DOHH2 (cell line): ENCODE measurements around the gene CNTN1.

ENCODE experiments used
- H3F3A ChIP-seq: fragments of 200-600 bp; sonication (generic), shearing (Covaris generic); 2 replicates; pipeline ENCODE4 v1.6.0; 2016; ENCODE audit warnings: antibody characterized with exemption, mild to moderate bottlenecking; ENCODE audit not compliant: control insufficient read depth, insufficient read depth
- H3K27ac ChIP-seq: fragments of 200-600 bp; sonication (generic); 2 replicates; pipeline ENCODE4 v1.5.1; 2014; ENCODE audit warnings: low read depth, mild to moderate bottlenecking, low read length, moderate library complexity
- H3K27me3 ChIP-seq: fragments of 200-600 bp; sonication (generic); 2 replicates; pipeline ENCODE4 v1.6.1; 2014; ENCODE audit warnings: mild to moderate bottlenecking, low read length, mixed read lengths; ENCODE audit not compliant: control insufficient read depth
- H3K36me3 ChIP-seq: fragments of 200-600 bp; sonication (generic); 2 replicates; pipeline ENCODE4 v1.6.1; 2014; ENCODE audit warnings: mild to moderate bottlenecking, low read length, moderate library complexity, mixed read lengths; ENCODE audit not compliant: control insufficient read depth
- H3K4me1 ChIP-seq: fragments of 200-600 bp; sonication (generic); 2 replicates; pipeline ENCODE4 v1.6.1; 2014; ENCODE audit warnings: mild to moderate bottlenecking, low read length, mixed read lengths; ENCODE audit not compliant: control insufficient read depth
- H3K4me2 ChIP-seq: fragments of 200-600 bp; sonication (generic); 2 replicates; pipeline ENCODE4 v1.6.0; 2014; ENCODE audit warnings: mild to moderate bottlenecking, low read length, moderate library complexity
- H3K4me3 ChIP-seq: fragments of 200-600 bp; sonication (generic); 2 replicates; pipeline ENCODE4 v1.5.1; 2014; ENCODE audit warnings: mild to moderate bottlenecking, low read length, mixed read lengths
- H3K79me2 ChIP-seq: fragments of 200-600 bp; sonication (generic); 2 replicates; pipeline ENCODE4 v1.6.1; 2014; ENCODE audit warnings: mild to moderate bottlenecking, low read length, mixed read lengths; ENCODE audit not compliant: control insufficient read depth
- H3K9me2 ChIP-seq: fragments of 200-600 bp; sonication (generic); replicated peaks from 2 replicates; pipeline ENCODE4 v1.6.1; 2014; ENCODE audit warnings: mild to moderate bottlenecking, low read length, mixed read lengths; ENCODE audit not compliant: control insufficient read depth
- H3K9me3 ChIP-seq: fragments of 200-600 bp; sonication (generic); 2 replicates; pipeline ENCODE4 v1.6.1; 2014; ENCODE audit warnings: antibody characterized with exemption, low read length, mixed read lengths; ENCODE audit not compliant: control insufficient read depth, insufficient read depth
- H4K20me1 ChIP-seq: fragments of 200-600 bp; sonication (generic); 2 replicates; pipeline ENCODE4 v1.6.0; 2014; ENCODE audit warnings: low read depth, mild to moderate bottlenecking, antibody characterized with exemption, low read length, moderate library complexity; ENCODE audit not compliant: control insufficient read depth, insufficient read depth
- CTCF ChIP-seq: fragments of 200-600 bp; sonication (generic); IDR thresholded peaks from one replicate; pipeline ENCODE4 v1.5.1; 2014; ENCODE audit warnings: antibody characterized with exemption, mild to moderate bottlenecking, low read depth, low read length; ENCODE audit not compliant: poor library complexity, severe bottlenecking
- EZH2phosphoT487 ChIP-seq: fragments of 200-600 bp; sonication (generic); IDR thresholded peaks from 2 replicates; pipeline ENCODE4 v1.6.1; 2017; ENCODE audit warnings: borderline replicate concordance, mild to moderate bottlenecking, antibody characterized with exemption, low read length, moderate library complexity, mixed read lengths

Gene CNTN1

DNA sequence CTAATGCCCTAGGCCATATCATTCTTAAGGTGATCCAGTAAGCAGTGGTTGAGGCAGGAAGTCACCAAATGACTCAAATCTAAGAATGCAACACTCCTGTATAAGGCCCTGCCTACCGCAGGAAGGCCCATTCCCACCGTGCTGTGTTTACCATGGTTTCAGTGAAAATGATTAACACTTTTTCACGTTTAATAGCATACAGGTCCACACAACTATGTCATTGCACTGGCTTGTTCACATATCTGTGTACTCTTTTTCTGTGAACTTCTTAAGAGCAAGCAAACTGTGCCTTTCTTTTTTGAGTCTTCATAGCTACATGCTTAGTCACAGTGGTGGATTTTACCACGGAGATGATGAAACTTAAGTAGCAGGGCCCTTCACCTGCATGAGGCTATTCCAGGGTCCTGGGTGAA is 214.9 kb downstream of the CNTN1 start:
- no peak overlapping the region for H3K27ac ChIP-seq
- no peaks in the 10 kb centered on the region for H3K27me3 ChIP-seq
- H4K20me1 ChIP-seq, result no peaks in the 10 kb centered on the region
- H3K4me3 ChIP-seq, result no peak overlapping the region
- no peaks in the 10 kb centered on the region for H3K9me2 ChIP-seq
- no peaks in the 10 kb centered on the region for H3K4me1 ChIP-seq
- H3K79me2 ChIP-seq, result no peaks in the 10 kb centered on the region
- no peak overlapping the region for H3K4me2 ChIP-seq
- no peaks in the 10 kb centered on the region for H3F3A ChIP-seq
- TF ChIP-seq CTCF, result no peak
- TF ChIP-seq EZH2phosphoT487, result no peak
- no peaks in the 10 kb centered on the region for H3K9me3 ChIP-seq
- H3K36me3 ChIP-seq, result no peaks in the 10 kb centered on the region

- no peaks in the 10 kb centered on the region for H3K9me3 ChIP-seq
- H3K4me2 ChIP-seq, result no peak overlapping the region
- TF ChIP-seq CTCF (no peak), EZH2phosphoT487 (no peak)
- no peaks in the 10 kb centered on the region for H3K27me3 ChIP-seq
- no peaks in the 10 kb centered on the region for H3K4me1 ChIP-seq
- no peaks in the 10 kb centered on the region for H3K9me2 ChIP-seq
- H3K36me3 ChIP-seq, result no peaks in the 10 kb centered on the region
- H3F3A ChIP-seq, result no peaks in the 10 kb centered on the region
- no peaks in the 10 kb centered on the region for H3K79me2 ChIP-seq
- no peak overlapping the region for H3K27ac ChIP-seq
- H4K20me1 ChIP-seq, result no peaks in the 10 kb centered on the region
- H3K4me3 ChIP-seq, result no peak overlapping the region
These were observed 219.4 kb downstream of the CNTN1 start for GRCh38 chr12:40911676-40912075.

DNA sequence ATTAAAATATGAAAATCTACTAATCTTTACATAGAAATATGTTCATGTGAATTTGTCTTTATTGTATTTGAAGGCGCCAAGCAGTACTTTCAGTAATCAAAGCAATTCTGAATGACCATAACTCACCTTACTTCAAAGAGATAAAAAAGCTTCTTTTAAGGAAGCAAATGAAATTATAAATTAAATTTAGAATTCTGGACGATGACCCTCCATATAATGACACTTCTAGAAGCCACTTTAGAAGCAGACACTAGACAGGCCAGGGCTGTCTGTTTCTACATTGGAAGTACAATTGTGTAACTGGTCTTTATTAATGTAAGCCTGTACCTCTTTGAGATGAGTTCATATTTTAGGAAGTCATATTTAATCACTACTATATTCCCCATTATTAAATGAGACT is 222.9 kb downstream of the CNTN1 start:
- TF ChIP-seq CTCF (no peak), EZH2phosphoT487 (no peak)

GRCh38 chr12:40917561-40917960 is 225.3 kb downstream of the CNTN1 start:
- no peak for TF ChIP-seq CTCF
- H3K27me3 ChIP-seq, result no peaks in the 10 kb centered on the region
- no peaks in the 10 kb centered on the region for H3F3A ChIP-seq
- H4K20me1 ChIP-seq, result no peaks in the 10 kb centered on the region
- no peak overlapping the region for H3K4me3 ChIP-seq
- no peaks in the 10 kb centered on the region for H3K36me3 ChIP-seq
- no peak overlapping the region for H3K27ac ChIP-seq
- H3K9me2 ChIP-seq, result no peaks in the 10 kb centered on the region
- no peaks in the 10 kb centered on the region for H3K79me2 ChIP-seq
- H3K4me2 ChIP-seq, result no peak overlapping the region
- no peaks in the 10 kb centered on the region for H3K9me3 ChIP-seq
- H3K4me1 ChIP-seq, result no peaks in the 10 kb centered on the region

More for the DNA sequence above, 222.9 kb downstream of the CNTN1 start:
- no peaks in the 10 kb centered on the region for H3K9me2 ChIP-seq
- no peaks in the 10 kb centered on the region for H3K4me1 ChIP-seq
- no peaks in the 10 kb centered on the region for H4K20me1 ChIP-seq
- no peaks in the 10 kb centered on the region for H3K36me3 ChIP-seq
- H3K79me2 ChIP-seq, result no peaks in the 10 kb centered on the region
- H3K4me2 ChIP-seq, result no peak overlapping the region
- H3F3A ChIP-seq, result no peaks in the 10 kb centered on the region
- H3K9me3 ChIP-seq, result no peaks in the 10 kb centered on the region
- H3K4me3 ChIP-seq, result no peak overlapping the region
- H3K27ac ChIP-seq, result no peak overlapping the region
- H3K27me3 ChIP-seq, result no peaks in the 10 kb centered on the region
